Urinary bladder (tissue), 4 donors: ENCODE data around the gene GNAO1. TPM values are rescaled to one million over a fixed set of nuclear protein-coding genes. Genes with fewer than 3 reads are reported as not detected.
A peak's percentile ranks its signal among the peaks of the same experiment; 100 is the strongest.

Source experiments
- DNase-seq: peaks from one replicate; pipeline ENCODE4 v3.0.0-alpha.2; 2015; ENCODE audit errors: extremely low spot score
- H3K27ac ChIP-seq: one replicate; pipeline ENCODE4 v1.5.1; 2013; ENCODE audit warnings: low read depth, mild to moderate bottlenecking, moderate library complexity
- H3K36me3 ChIP-seq: one replicate; pipeline ENCODE4 v1.6.1; 2013; ENCODE audit warnings: mild to moderate bottlenecking, moderate library complexity; ENCODE audit not compliant: insufficient read depth
- H3K4me1 ChIP-seq: one replicate; pipeline ENCODE4 v1.6.1; 2013; ENCODE audit warnings: mild to moderate bottlenecking, moderate library complexity; ENCODE audit not compliant: insufficient read depth
- H3K4me3 ChIP-seq: one replicate; pipeline ENCODE4 v1.5.1; 2013; ENCODE audit warnings: low read depth, low read length
- WGBS: extraction: QIAGEN DNeasy Blood & Tissue Kit; methylation state at CpG from one replicate; pipeline ENCODE4 v1.1.7; 2013; 5-methylcytosine and 5-hydroxymethylcytosine counted together
- polyA plus RNA-seq: library from polyadenylated mRNA; stranded (reverse); fragments of 200-250 nt; gene quantifications from one replicate; pipeline ENCODE4 v1.2.3, GENCODE V29; 2013
- total RNA-seq: library from RNA; depleted of rRNA; stranded (reverse); fragments of >200 nt; gene quantifications from one replicate; pipeline ENCODE4 v1.2.3, GENCODE V29; 2014
- donor health status: healthy with polysubstance abuse.
- donor health status: healthy.

GNAO1 gene
- total and polyA plus RNA-seq, 2 donors, result 4.7 to 31.1 TPM

DNA sequence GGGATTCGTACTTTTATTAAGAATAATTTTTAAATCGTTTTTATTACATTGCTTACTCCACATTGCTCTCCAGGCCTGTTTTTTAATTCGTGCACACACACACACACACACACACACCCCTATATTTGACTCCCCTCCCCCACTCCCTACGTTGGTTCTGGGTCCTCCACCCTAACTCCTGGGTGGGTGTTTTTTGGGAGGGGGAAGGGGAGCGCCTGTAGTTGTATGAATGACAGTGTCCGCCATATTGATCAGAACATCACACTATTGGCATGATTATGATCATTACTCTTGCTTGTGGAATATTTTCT is 1.3 kb downstream of the GNAO1 start:
- H3K4me3 ChIP-seq, result peak overlapping the region; percentile 80
- H3K36me3 ChIP-seq, result no peaks in the 10 kb centered on the region
- H3K27ac ChIP-seq, result no peak overlapping the region
- WGBS, result 15% methylated on average over 6 of the region's 6 CpGs
- H3K4me1 ChIP-seq, result no peaks in the 10 kb centered on the region
- no peak for DNase-seq

DNA sequence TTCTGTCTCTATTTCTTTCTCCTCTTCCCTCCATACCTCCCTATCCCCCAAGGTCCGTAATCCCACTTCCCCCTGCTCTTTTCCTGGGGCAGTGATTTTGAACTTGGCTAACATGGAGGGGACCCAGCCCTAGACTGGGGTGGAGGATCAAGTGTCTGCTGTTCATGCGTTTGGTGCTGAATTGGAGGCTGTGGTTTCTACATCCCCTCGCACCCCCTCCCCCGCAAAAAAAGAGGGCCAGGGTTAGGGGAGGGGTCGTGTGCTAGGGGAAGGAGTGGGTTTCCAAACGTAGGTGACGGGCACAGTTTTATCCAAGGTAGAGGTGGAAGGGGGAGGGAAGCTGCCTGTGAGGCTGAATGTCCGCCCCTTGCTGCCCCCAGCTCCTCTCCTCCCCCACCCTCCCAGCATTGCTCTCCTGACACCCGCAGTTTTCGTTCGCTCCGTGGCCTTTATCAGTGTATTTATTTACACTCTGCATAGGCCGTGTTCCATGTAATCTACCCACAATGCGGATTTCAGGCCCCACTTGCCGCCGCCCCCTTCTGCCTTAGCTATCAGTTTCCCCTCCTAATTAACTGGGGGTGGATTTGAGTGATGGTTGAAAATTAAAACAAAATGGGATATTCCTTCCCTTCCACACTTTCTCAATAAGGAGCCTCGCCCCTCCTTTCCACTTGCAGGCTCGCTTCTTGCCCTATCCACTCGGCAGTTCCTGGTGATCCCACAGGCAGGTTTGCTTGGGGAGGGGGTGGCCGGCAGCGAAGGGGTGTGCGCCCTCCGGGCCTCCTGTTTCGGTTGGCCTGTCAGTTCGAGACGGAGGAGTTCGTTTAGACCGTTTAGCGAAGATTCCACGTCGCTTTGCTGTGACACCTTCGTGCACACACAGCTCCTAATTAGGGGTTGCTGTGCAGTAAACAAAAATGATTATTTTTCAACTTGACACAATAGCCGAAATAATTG is 2.0 kb downstream of the GNAO1 start:
- DNase-seq, result no peak
- H3K4me1 ChIP-seq, result no peaks in the 10 kb centered on the region
- no peak overlapping the region for H3K27ac ChIP-seq
- H3K4me3 ChIP-seq, result no peak overlapping the region
- 24% methylated on average over 33 of the region's 33 CpGs for WGBS
- H3K36me3 ChIP-seq, result no peaks in the 10 kb centered on the region

DNA sequence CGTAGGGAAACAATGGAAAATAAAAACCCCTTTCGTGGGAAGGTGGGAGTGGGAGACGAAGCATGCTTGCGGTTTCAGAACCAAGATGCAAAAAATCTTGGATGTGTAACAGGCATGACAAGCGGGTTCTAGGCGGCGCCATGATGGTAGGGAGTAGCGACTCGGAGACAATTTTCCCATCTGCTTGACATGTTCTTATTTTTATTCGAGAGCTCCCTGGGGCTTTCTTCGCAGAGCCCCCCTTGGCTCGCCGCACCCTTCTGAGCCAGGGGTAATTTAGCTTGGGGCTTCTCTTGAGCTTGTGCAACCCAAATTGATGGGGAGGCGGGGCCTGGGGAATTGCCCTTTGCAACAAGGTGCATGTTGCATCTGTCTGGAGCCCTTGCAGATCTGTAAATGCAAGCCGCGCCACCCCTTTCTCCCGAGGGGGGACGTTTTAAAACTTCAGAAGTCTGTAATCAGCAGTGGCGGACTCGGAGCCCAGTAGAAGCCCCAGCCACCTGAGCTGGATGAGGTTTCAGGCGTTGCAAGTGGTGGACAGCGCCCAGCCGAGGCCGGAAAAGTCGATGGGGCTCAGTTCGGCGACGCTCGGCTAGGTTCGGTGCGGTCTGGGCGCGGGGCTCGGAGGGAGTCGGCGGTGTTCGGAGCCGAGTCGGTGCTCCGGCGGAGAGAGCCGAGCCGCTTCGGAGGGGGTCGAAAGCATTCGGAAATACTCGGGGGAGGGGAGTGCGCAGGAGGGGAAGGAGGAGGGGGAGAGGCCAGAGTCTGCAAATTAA is 2.9 kb downstream of the GNAO1 start:
- peak; percentile 69 for DNase-seq
- Histone ChIP-seq H3K4me1 (no peaks in the 10 kb centered on the region), H3K4me3 (no peak overlapping the region), H3K27ac (no peak overlapping the region), H3K36me3 (no peaks in the 10 kb centered on the region)
- WGBS, result 6% methylated on average over 48 of the region's 48 CpGs

DNA sequence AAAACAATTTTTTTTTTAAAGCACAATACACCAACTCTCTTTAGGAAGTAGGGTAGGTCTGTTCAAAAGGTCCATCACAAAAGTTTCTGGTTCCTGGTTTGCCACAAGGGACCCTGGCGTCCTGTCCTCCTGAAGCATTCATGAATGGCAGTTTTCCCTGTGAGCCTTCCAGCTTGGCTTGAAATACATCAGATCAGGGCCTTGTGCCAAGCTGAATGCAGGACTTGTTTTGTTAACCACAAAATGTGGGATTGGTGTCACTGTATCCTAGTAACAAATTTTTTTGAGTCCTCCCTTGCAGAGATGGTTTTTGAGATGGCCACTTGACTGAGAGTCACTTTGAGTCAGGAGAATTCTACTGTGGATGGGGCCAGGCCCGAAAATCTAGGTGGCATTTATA is 3.9 kb downstream of the GNAO1 start:
- H3K27ac ChIP-seq, result no peak overlapping the region
- WGBS, result 57% methylated on average over 2 of the region's 2 CpGs

DNA sequence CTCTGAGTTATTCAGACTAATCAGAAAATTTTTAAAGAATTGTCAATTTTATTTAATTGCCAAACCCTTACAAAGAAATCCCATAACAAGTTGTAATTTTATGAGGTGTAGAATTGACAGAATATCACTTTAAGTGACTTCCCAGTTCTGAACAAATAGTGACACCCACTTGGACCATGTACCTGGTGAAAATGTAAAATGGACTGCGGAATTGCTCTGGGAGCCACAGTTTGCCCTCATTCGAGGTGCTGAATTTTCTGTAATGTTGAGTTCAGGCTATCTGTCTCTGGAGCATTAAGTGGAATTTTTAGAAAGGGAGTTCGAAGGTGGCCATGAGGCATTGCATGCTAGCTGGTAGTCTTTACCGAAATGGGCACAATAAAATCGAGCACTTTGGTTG is 5.1 kb downstream of the GNAO1 start:
- WGBS, result 91% methylated on average over 5 of the region's 5 CpGs
- no peak for DNase-seq
- Histone ChIP-seq H3K36me3 (no peaks in the 10 kb centered on the region), H3K27ac (no peak overlapping the region), H3K4me3 (no peak overlapping the region), H3K4me1 (no peaks in the 10 kb centered on the region)

More for the DNA sequence above, 3.9 kb downstream of the GNAO1 start:
- Histone ChIP-seq H3K4me1 (no peaks in the 10 kb centered on the region), H3K36me3 (no peaks in the 10 kb centered on the region), H3K4me3 (no peak overlapping the region)
- no peak for DNase-seq

DNA sequence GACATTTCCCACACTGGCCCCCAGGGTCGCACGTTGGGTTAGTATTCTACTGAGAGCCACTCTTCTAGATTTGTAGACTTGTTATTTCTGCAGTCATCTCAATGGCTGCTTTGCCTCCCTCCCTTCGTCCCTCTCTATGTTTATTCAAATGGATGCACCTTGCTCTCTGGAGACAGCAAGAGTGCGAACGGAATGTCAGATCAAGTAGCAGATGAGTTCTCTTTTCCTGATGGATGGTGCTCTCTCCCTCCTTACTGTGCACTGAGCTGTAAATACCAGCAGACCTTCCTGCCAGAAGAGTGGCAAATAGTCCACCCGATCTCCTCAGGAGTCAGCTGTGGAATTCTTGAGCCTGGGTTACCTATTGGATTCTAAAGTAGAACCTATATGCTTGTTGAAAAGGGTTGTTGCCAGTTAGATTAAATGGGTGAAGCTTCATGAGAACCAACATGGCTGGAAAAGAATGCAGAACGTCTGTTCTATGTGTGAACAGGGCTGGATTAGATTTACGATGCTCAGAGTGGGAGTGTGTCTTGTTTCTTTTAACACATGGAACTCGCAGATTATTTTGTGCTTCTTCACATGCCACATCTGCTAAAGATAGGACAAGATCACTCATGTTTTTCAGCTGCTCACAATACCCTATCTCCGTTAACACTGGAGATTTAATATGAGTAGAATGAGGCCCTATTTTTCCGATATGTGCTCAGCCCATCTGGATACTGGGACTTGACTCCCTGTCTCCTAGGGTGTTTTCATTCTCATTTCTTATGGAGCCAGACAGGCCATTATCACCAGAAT is 6.1 kb downstream of the GNAO1 start:
- Histone ChIP-seq H3K4me3 (no peak overlapping the region), H3K36me3 (no peaks in the 10 kb centered on the region), H3K27ac (no peak overlapping the region), H3K4me1 (no peaks in the 10 kb centered on the region)
- no peak for DNase-seq
- WGBS, result 47% methylated on average over 11 of the region's 11 CpGs

DNA sequence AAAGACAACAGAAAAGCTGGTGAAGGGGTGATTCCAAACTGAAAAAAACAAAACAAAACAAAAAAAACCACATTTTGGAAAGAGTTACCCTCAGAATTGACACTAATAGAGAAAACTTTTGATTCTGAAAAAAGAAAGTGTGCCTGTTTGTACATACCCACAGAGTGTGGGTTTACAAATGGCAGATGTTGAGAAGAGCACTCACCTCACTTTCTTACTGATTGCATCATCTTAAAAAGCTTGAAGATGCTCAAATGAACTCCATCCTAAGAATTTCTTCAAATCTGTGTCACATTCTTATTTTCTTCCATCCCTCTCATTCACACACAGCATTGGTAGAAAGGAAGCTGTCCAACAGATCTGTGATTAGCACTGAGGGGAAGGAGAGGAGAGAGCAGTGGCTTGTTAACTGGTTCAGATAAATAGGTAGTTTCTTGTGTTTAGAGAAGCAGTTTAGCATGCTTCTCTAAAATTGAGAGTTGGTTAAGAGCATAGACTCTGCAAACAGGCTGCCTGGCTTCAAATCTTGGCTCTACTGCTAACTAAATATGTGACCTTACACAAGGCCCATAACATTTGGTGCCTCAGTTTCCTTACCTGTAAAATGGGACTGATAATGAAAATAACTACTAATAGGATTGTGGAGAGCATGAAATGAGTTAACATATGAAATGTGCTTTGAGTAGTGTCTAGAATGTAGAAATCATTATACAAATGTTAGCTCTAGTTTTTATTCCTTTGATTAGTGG is 6.9 kb downstream of the GNAO1 start:
- H3K4me3 ChIP-seq, result no peak overlapping the region
- no peak for DNase-seq
- H3K36me3 ChIP-seq, result no peaks in the 10 kb centered on the region
- H3K27ac ChIP-seq, result no peak overlapping the region
- H3K4me1 ChIP-seq, result no peaks in the 10 kb centered on the region

DNA sequence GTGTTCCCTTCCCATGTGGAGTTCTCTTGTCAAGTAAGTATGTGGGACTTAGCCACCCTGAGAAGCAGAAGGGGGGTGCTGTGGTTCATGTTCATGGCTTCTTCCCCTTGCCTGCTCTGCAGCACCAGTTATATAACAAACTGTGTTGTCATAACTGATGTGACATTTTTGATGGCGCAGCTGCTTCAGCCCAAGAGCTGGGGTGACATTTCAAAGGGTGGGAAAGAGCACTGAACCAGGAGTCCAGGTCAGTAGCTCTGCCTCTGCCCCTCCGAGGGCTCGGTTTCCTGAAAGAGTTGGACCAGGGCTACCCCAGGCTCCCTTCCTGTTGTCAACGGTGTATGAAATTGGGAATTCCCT is 7.4 kb downstream of the GNAO1 start:
- 76% methylated on average over 4 of the region's 4 CpGs for WGBS

DNA sequence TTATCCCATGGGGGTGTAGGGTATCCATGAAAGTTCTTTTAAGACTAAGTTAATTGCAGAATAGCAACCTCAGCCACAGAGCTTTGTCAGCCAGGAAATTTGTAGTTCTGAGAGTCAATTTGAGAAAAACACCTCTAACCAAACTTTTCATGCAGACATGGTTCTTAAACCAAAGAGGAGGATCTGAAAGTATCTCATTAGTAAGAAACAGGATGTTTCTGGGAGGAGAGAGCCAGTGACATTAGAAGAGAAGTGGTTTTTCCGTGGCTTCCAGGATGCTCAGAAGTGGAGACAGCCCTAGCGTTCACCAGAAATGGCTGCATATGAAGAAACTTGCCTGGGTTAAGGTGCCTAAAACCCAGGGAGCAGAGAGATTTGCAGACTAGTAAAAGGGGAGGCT is 7.9 kb downstream of the GNAO1 start:
- Histone ChIP-seq H3K4me3 (no peak overlapping the region), H3K27ac (no peak overlapping the region), H3K4me1 (no peaks in the 10 kb centered on the region), H3K36me3 (no peaks in the 10 kb centered on the region)
- no peak for DNase-seq
- WGBS, result 73% methylated on average over 2 of the region's 2 CpGs

More for the DNA sequence above, 7.4 kb downstream of the GNAO1 start:
- Histone ChIP-seq H3K27ac (no peak overlapping the region), H3K4me3 (no peak overlapping the region), H3K36me3 (no peaks in the 10 kb centered on the region), H3K4me1 (no peaks in the 10 kb centered on the region)
- no peak for DNase-seq

DNA sequence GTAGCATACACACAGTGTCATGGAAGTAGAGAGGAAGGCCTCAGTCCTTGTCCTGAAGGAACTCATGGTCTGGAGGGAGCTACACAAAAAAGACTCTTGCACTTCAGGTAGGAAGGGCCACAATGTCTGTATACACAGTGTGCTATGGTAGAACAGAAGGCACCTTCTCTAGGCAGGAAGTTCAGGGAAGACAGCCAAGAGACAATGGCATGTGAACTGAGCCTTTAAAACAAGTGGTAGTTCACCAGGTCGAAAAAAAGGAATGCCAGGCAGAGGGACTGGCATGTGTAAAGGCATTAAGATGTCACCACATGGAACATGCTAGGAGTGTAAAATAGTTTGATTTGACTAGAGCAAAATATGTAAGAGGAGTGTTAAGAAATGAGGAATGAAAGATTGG is 9.7 kb downstream of the GNAO1 start:
- Histone ChIP-seq H3K27ac (no peak overlapping the region), H3K4me3 (no peak overlapping the region), H3K36me3 (no peaks in the 10 kb centered on the region), H3K4me1 (no peaks in the 10 kb centered on the region)
- no peak for DNase-seq
- 62% methylated on average over 1 of the region's 1 CpG for WGBS

DNA sequence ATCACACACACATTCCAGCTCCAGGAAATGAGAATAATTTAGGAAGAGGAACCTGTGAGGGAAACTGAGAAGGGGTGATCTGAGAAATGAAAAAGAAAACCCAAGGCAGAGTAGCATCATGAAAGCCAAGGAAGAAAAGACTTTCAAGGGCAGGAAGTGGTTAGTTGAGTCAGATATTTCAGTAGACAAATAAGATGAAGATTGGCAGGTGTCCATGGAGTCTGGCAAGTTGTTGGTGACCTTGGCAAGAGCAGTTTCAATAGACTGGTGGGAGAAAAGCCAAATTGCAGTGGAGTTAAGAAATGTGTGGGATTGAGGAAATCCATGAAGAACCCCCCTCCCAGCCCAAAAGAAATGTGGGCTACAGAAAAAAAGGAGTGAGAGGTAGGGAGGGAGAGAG is 10.7 kb downstream of the GNAO1 start:
- H3K4me1 ChIP-seq, result no peaks in the 10 kb centered on the region
- no peak for DNase-seq
- no peak overlapping the region for H3K4me3 ChIP-seq
- no peaks in the 10 kb centered on the region for H3K36me3 ChIP-seq
- no peak overlapping the region for H3K27ac ChIP-seq

DNA sequence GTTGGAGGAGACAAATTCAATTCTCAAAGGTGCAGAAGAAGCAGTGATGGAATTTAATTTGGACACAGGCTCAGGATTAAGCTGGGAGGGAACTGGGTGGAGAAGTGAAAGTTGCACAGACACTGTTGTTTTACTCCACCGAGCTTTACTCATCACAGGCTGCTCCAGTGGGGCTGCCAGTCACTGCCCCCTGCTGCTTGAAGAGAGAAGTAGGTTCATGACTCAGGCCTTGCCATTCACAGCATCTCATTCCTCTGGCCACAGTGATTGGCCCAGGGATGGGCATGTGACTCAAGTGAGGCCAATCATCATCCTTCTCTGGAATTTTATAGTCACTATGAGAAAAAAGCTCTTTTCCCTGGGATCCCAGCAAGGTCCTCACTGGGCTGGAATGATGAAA is 11.8 kb downstream of the GNAO1 start:
- no peaks in the 10 kb centered on the region for H3K4me1 ChIP-seq
- no peak overlapping the region for H3K27ac ChIP-seq
- WGBS, result 47% methylated on average over 1 of the region's 1 CpG

DNA sequence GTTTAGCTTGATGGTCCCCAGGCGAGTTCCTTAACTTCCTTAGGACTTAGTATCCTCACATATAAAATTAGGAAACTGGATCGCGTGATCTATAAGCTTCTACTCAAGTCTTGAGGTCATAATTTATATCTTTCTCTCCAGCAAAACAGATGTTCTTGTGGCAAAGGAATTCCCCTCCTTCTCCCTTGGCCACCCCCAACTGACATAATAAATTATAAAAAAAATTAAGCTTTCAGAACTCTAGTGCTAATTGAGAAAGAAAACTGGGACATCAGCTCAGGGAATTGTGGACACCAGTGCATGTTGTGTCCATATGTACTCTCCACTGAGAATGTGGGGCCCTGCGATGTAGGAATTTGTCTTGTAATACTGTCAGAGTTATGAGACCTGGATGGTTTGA is 13.5 kb downstream of the GNAO1 start:
- 84% methylated on average over 4 of the region's 4 CpGs for WGBS
- Histone ChIP-seq H3K36me3 (no peaks in the 10 kb centered on the region), H3K27ac (no peak overlapping the region), H3K4me1 (no peaks in the 10 kb centered on the region), H3K4me3 (no peak overlapping the region)
- DNase-seq, result no peak

More for the DNA sequence above, 11.8 kb downstream of the GNAO1 start:
- no peak overlapping the region for H3K4me3 ChIP-seq
- H3K36me3 ChIP-seq, result no peaks in the 10 kb centered on the region
- no peak for DNase-seq
